Heart left ventricle (tissue), 16 donors: ENCODE measurements around the gene ABCA1. TPM values are rescaled to one million over a fixed set of nuclear protein-coding genes. Genes with fewer than 3 reads are reported as not detected.

Source experiments
- ATAC-seq, 4 donors: fragments of 200-7000 bp; cut with Tn5 transposase; one replicate each; pipeline ENCODE4 v1.9.1; 2020 to 2022; ENCODE audit warnings: moderate library complexity in 4 of 4, mild to moderate bottlenecking in 3 of 4, moderate number of reproducible peaks in 1 of 4
- DNase-seq, 5 donors: peaks; one replicate each; pipeline ENCODE4 v3.0.0-alpha.2; 2020
- H3K27ac ChIP-seq, 12 donors: fragments of 200-600 bp; sonication (generic) in 4 of 12; one replicate each; pipeline versions ENCODE4 v1.5.0 to v1.8.0; 2016 to 2022; ENCODE audit warnings: mild to moderate bottlenecking in 2 of 12
- H3K27me3 ChIP-seq, 9 donors: fragments of 200-600 bp; sonication (generic) in 2 of 9; one replicate each; pipeline versions ENCODE4 v1.5.1 to v1.8.0; 2016 to 2022; ENCODE audit warnings: mild to moderate bottlenecking in 3 of 9
- H3K36me3 ChIP-seq, 9 donors: fragments of 200-600 bp; sonication (generic) in 2 of 9; one replicate each; pipeline versions ENCODE4 v1.5.0 to v1.8.0; 2018 to 2022; ENCODE audit warnings: mild to moderate bottlenecking in 2 of 9
- H3K4me1 ChIP-seq, 12 donors: fragments of 200-600 bp; sonication (generic) in 4 of 12; one replicate each; pipeline versions ENCODE4 v1.5.0 to v1.8.0; 2016 to 2022; ENCODE audit warnings: mild to moderate bottlenecking in 3 of 12
- H3K4me3 ChIP-seq, 12 donors: fragments of 200-600 bp; sonication (generic) in 4 of 12; one replicate each; pipeline versions ENCODE4 v1.5.0 to v1.8.0; 2017 to 2022; ENCODE audit warnings: mild to moderate bottlenecking in 9 of 12, moderate library complexity in 4 of 12
- H3K9me3 ChIP-seq, 12 donors: fragments of 200-600 bp; sonication (generic) in 4 of 12; one replicate each; pipeline versions ENCODE4 v1.5.0 to v1.8.0; 2016 to 2022; ENCODE audit warnings: mild to moderate bottlenecking in 1 of 12
- CTCF ChIP-seq, 12 donors: fragments of 200-600 bp; sonication (generic) in 4 of 12; IDR thresholded peaks; one replicate each; pipeline versions ENCODE4 v1.5.0 to v1.8.0; 2018 to 2022; ENCODE audit warnings: antibody characterized with exemption in 12 of 12, mild to moderate bottlenecking in 5 of 12
- POLR2A ChIP-seq, 2 donors: fragments of 450-650 bp; IDR thresholded peaks; one replicate each; pipeline ENCODE4 v1.6.1; 2017; ENCODE audit warnings: antibody characterized with exemption in 2 of 2, mild to moderate bottlenecking in 2 of 2, moderate library complexity in 2 of 2
- WGBS, 4 donors: extraction: QIAGEN DNeasy Blood & Tissue Kit in 2 of 4; methylation state at CpG; one replicate each; pipeline versions ENCODE4 v1.1.5 to v1.1.7; 2013 to 2018; 5-methylcytosine and 5-hydroxymethylcytosine counted together
- intact Hi-C, 10 donors: fragments of 100-400 bp; cut with DNase I; formaldehyde crosslinking; loops; one replicate each; pipeline versions ENCODE4 v1.11.1 to v1.14.2; 2022
- polyA plus RNA-seq, 2 donors: library from polyadenylated mRNA; stranded (reverse); fragments of 200-250 nt; gene quantifications; one replicate each; pipeline ENCODE4 v1.2.3, GENCODE V29; 2013
- total RNA-seq, 9 donors: library from RNA; depleted of rRNA in 2 of 9; stranded (reverse); fragments of >200 nt in 2 of 9; fragmentation: NEBNext Ultra II Directional in 3 of 9; extraction: Animal tissue kit (Norgen Biotek cat#: 25700) in 3 of 9; gene quantifications; one replicate each; pipeline versions ENCODE4 v1.1.0 to v1.2.4, GENCODE V29; 2016 to 2023
- donor health status: ischemic (EF 13 %, LVEDD 7.1; RV severe dilation, severe dysfunction).
- donor health status: healthy with polysubstance abuse.
- donor health status: DM: no; HTN: yes; CAD: no.
- donor health status: DM: no; HTN: no; CAD: no.
- donor health status: ischemic (EF 25% LVEDD 6.9; RV normal size, moderate dysfunction).
- donor health status: ischemic (EF 25% LVEDD 5.7; RV mildly dilated, moderate dysfunction).
- donor health status: healthy.
- donor health status: DM: yes; HTN: yes; CAD: no.
- donor health status: ischemic (EF 35%, LVEDD 5.7; RV mildly dilated, moderate dysfunction).
- donor health status: nonischemic (EF 11% LVEDD 7.7; RV severe dilation, severe dysfunction).
- donor health status: DM: yes; HTN: yes; CAD: no.
- donor health status: PGD.
- donor health status: ischemic (EF 29% LVEDD 5.4; RV normal size, mild dysfunction).
- donor health status: nonischemic (EF 23%, LVEDD 6.1; RV moderate dilation, normal function).

ABCA1 gene
- total and polyA plus RNA-seq, 11 donors = 2.1 to 45.3 (median 10.6) TPM

DNA sequence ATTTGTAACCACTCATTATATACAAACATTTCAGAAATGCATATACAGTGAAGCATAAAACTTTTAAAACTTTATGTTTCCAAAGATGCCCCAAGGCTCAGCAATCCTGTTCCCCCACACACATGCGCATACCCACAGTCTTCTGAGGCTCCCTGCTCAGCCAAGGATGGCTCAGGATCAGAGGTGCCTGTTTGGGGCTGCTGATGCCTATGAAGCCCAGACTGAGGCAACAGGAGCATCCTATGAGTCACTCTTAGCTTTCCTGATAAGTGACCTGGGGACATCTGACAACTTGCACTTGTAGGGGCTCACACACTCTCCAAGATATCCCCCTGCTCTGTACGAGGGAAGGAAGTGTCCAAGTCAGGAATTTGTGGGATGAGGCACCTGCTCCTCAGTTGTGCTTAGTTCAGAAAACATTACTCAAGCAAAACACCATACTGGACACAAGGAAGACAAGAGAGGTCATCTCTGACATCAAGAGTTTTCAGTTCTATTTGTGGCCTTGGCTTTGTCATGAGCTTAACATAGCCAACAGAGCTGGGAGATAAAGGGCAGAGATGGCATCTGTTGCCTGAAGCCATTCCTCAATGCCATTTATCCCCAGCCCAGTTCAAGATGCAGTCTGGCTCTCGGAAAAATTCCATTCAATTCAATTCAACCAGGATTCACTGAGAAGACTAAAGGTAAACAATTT lies 101.7 kb downstream of the ABCA1 start:
- Histone ChIP-seq H3K9me3 (no peaks in the 10 kb centered on the region), H3K27ac (peak overlapping the region in 3 of 12 donors; percentile 20 to 42 (median 35)), H3K27me3 (no peaks in the 10 kb centered on the region), H3K4me1 (peaks cover 0 to 23% (median 6%) of the 10 kb centered on the region in 12 donors), H3K36me3 (peaks cover 0 to 100% (median 97%) of the 10 kb centered on the region in 9 donors), H3K4me3 (no peak overlapping the region)
- WGBS, 4 donors = 59 to 76% (median 70%) methylated on average over 3 of the region's 3 CpGs
- intact Hi-C loops = no loop called here
- DNase-seq (no peak), ATAC-seq (peak; percentile 15 to 74 (median 66))
- TF ChIP-seq POLR2A (IDR thresholded peaks at IDR 0.05) = no peak
- no peak for TF ChIP-seq CTCF (IDR thresholded peaks at IDR 0.05)

GRCh38 chr9:104820336-104820735 lies 107.6 kb downstream of the ABCA1 start:
- no peak for DNase-seq
- H3K4me3 ChIP-seq = no peak overlapping the region
- no peak overlapping the region for H3K27ac ChIP-seq
- WGBS, 4 donors = 90 to 100% (median 92%) methylated on average over 4 of the region's 4 CpGs
- no peaks in the 10 kb centered on the region for H3K4me1 ChIP-seq
- peaks cover 0 to 100% (median 99%) of the 10 kb centered on the region in 9 donors for H3K36me3 ChIP-seq
- ATAC-seq = no peak
- TF ChIP-seq POLR2A (IDR thresholded peaks at IDR 0.05) (no peak), CTCF (IDR thresholded peaks at IDR 0.05) (no peak)
- intact Hi-C loops = no loop called here
- H3K9me3 ChIP-seq = no peaks in the 10 kb centered on the region
- H3K27me3 ChIP-seq = no peaks in the 10 kb centered on the region

- DNase-seq = no peak
- no peak for TF ChIP-seq CTCF (IDR thresholded peaks at IDR 0.05)
- TF ChIP-seq POLR2A (IDR thresholded peaks at IDR 0.05) = no peak
- no peaks in the 10 kb centered on the region for H3K27me3 ChIP-seq
- intact Hi-C loops = loop anchor here in 1 of 10 donors (10.0 kb wide), 1 partner anchor 596 kb away; no protein-coding TSS in a partner anchor
- no peak overlapping the region for H3K27ac ChIP-seq
- H3K4me1 ChIP-seq = no peaks in the 10 kb centered on the region
- no peak for ATAC-seq
- WGBS, 4 donors = 75 to 87% (median 84%) methylated on average over 3 of the region's 3 CpGs
- peaks cover 0 to 100% (median 99%) of the 10 kb centered on the region in 9 donors for H3K36me3 ChIP-seq
- no peak overlapping the region for H3K4me3 ChIP-seq
- H3K9me3 ChIP-seq = no peaks in the 10 kb centered on the region
Measured at GRCh38 chr9:104819033-104819432, 108.9 kb downstream of the ABCA1 start.

DNA sequence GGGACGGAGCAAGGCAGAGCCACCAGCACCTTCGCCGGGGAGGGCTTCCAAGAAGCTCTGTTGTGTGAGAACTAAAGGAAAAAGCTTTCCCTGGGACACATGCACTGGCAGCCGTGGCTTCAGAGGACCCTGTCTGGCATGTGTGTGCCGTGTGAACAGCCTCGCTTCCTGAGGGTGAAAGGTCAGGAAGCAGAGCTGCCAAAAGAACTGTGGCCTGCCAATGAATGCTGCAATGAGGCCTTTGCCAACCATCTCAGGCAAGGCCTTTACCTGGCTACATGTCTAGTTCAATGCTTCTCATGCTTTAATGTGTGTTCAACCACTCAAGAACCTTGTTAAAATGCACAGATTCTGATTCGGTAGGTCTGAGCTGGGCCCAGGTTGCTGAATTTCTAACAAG lies 110.5 kb downstream of the ABCA1 start:
- Histone ChIP-seq H3K36me3 (peaks cover 0 to 100% (median 98%) of the 10 kb centered on the region in 9 donors), H3K27me3 (no peaks in the 10 kb centered on the region), H3K4me1 (no peaks in the 10 kb centered on the region), H3K9me3 (no peaks in the 10 kb centered on the region), H3K27ac (no peak overlapping the region), H3K4me3 (no peak overlapping the region)
- no peak for ATAC-seq
- DNase-seq = no peak
- 82 to 94% (median 86%) methylated on average over 7 of the region's 7 CpGs for WGBS, 4 donors
- no peak for TF ChIP-seq POLR2A (IDR thresholded peaks at IDR 0.05)
- TF ChIP-seq CTCF (IDR thresholded peaks at IDR 0.05) = no peak
- intact Hi-C loops = loop anchor here in 1 of 10 donors (10.0 kb wide), 1 partner anchor 597 kb away; no protein-coding TSS in a partner anchor
